GM12878 (cell line): ENCODE data around the gene H2AZ2. TPM values are rescaled to one million over a fixed set of nuclear protein-coding genes. Genes with fewer than 3 reads are reported as not detected.

Experiments
- ASH2L ChIP-seq: fragments of 300-600, 200-600 bp; sonication (generic); IDR thresholded peaks from 2 replicates; pipeline ENCODE4 v1.6.1; 2017; ENCODE audit warnings: low read depth, mild to moderate bottlenecking, borderline replicate concordance
- ATF2 ChIP-seq: IDR thresholded peaks from 2 replicates; pipeline ENCODE4 v1.6.1; 2012; ENCODE audit warnings: low read length, inconsistent platforms
- BCLAF1 ChIP-seq: fragments of 450-650 bp; IDR thresholded peaks from 2 replicates; pipeline ENCODE4 v1.6.1; 2017; ENCODE audit warnings: antibody characterized with exemption, mild to moderate bottlenecking, moderate library complexity
- CBX3 ChIP-seq: fragments of 200-600 bp; sonication (generic); IDR thresholded peaks from 2 replicates; pipeline ENCODE4 v1.6.1; 2016; ENCODE audit warnings: low read depth, borderline replicate concordance
- CBX5 ChIP-seq: sonication (generic); IDR thresholded peaks from 2 replicates; pipeline ENCODE4 v1.6.1; 2016; ENCODE audit warnings: low read depth, moderate library complexity, mild to moderate bottlenecking, inconsistent platforms
- CEBPZ ChIP-seq: fragments of 150-350 bp; IDR thresholded peaks from 2 replicates; pipeline ENCODE4 v1.6.1; 2016; ENCODE audit warnings: low read depth, low read length
- CHD1 ChIP-seq: IDR thresholded peaks from 2 replicates; pipeline ENCODE4 v1.6.1; 2012; ENCODE audit warnings: low read depth, low read length, improper control_type of control experiment
- CREM ChIP-seq: IDR thresholded peaks from 2 replicates; pipeline ENCODE4 v1.6.1; 2014; ENCODE audit warnings: antibody characterized with exemption, low read depth
- DPF2 ChIP-seq: fragments of 450-650 bp; IDR thresholded peaks from 2 replicates; pipeline ENCODE4 v1.6.1; 2017; ENCODE audit warnings: mild to moderate bottlenecking
- EGR1 ChIP-seq, 2 experiments: IDR thresholded peaks; 1 replicate in 1 of 2; 2 replicates in 1 of 2; pipeline ENCODE4 v1.6.1; 2011 to 2012; ENCODE audit warnings: low read depth in 2 of 2, low read length in 2 of 2, borderline replicate concordance in 1 of 2, mild to moderate bottlenecking in 1 of 2, moderate library complexity in 1 of 2
- HCFC1 ChIP-seq: fragments of 150-350 bp; IDR thresholded peaks from 2 replicates; pipeline ENCODE4 v1.6.1; 2014; ENCODE audit warnings: low read length
- IRF4 ChIP-seq: IDR thresholded peaks from 2 replicates; pipeline ENCODE4 v1.6.1; 2011; ENCODE audit warnings: low read depth, low read length
- IRF5 ChIP-seq: fragments of 450-650 bp; IDR thresholded peaks from 2 replicates; pipeline ENCODE4 v1.6.1; 2017; ENCODE audit warnings: borderline replicate concordance
- MTA2 ChIP-seq: fragments of 450-650 bp; IDR thresholded peaks from 2 replicates; pipeline ENCODE4 v1.6.1; 2016; ENCODE audit warnings: low read depth, mild to moderate bottlenecking, moderate library complexity
- PAX5 ChIP-seq: IDR thresholded peaks from 2 replicates; pipeline ENCODE4 v1.6.1; 2011; ENCODE audit warnings: low read depth, low read length, borderline replicate concordance
- PML ChIP-seq: IDR thresholded peaks from 2 replicates; pipeline ENCODE4 v1.6.1; 2012; ENCODE audit warnings: low read length, inconsistent platforms
- POU2F2 ChIP-seq: IDR thresholded peaks from 3 replicates; pipeline ENCODE4 v1.6.1; 2011; ENCODE audit warnings: low read depth, mild to moderate bottlenecking, low read length, borderline replicate concordance
- STAT3 ChIP-seq: IDR thresholded peaks from 2 replicates; pipeline ENCODE4 v1.6.1; 2011; ENCODE audit warnings: low read depth, low read length, improper control_type of control experiment
- USF2 ChIP-seq: IDR thresholded peaks from 2 replicates; pipeline ENCODE4 v1.6.1; 2011; ENCODE audit warnings: low read depth, low read length, improper control_type of control experiment, borderline replicate concordance
- ZNF274 ChIP-seq: IDR thresholded peaks from one replicate; pipeline ENCODE4 v1.8.0; 2011; ENCODE audit not compliant: insufficient read length, insufficient read depth
- polyA plus RNA-seq, 11 experiments: library from polyadenylated mRNA; depleted of rRNA in 4 of 11; unstranded in 6 of 11; stranded (reverse) in 5 of 11; fragments of >200 nt; fragmentation: Nextera tagmentation in 4 of 11; fragmentation: Illumina TruSeq in 1 of 11; extraction: Ambion mirVana in 4 of 11; extraction: Trizol in 1 of 11; gene quantifications; 1 replicate in 1 of 11; 2 replicates in 10 of 11; pipeline versions ENCODE4 v1.2.1 to v1.2.3, GENCODE V29; 2011 to 2016; ENCODE audit warnings: inconsistent platforms in 2 of 11, missing spikeins in 2 of 11, low read depth in 1 of 11
- total RNA-seq, 4 experiments: library from RNA; depleted of rRNA in 3 of 4; stranded (reverse); fragments of >200 nt in 3 of 4; fragmentation: Illumina TruSeq in 1 of 4; extraction: Trizol in 1 of 4; gene quantifications; 2 replicates each; pipeline versions ENCODE4 v1.2.1 to v1.2.3, GENCODE V29; 2013 to 2021

H2AZ2 gene
- total and polyA plus RNA-seq, 10 of the 15 experiments (the other 5 are each of a cell fraction or from before 2014, with no cell fraction given), result 118 to 366 (median 223) TPM

GRCh38 chr7:44885394-44886317 is 37.8 kb upstream of the H2AZ2 start, which contains the start of gene PURB (continued):
- TF ChIP-seq PAX5 (peak; percentile 41; the same call in 1 of the 2 replicates), MTA2 (no peak), BCLAF1 (no peak), CBX3 (no peak), CHD1 (no peak), HCFC1 (peak; percentile 85), IRF5 (no peak), USF2 (no peak; the same call in 1 of the 2 replicates), EGR1 (IDR thresholded peaks at IDR 0.05; ENCODE audit: borderline replicate concordance in 1 of 2, low read depth in 2 of 2, low read length in 2 of 2) (peak; percentile 66 to 94), POU2F2 (peak; percentile 62; the same call in 2 of the 3 replicates), DPF2 (peak; percentile 66), ZNF274 (no peak), CEBPZ (no peak), CREM (peak; percentile 99), ASH2L (no peak; the same call in 1 of the 2 replicates), CBX5 (peak; percentile 18; the same call in 1 of the 2 replicates), STAT3 (no peak), ATF2 (peak; percentile 26), PML (peak; percentile 97), IRF4 (no peak)
